Measurements from ENCODE around the gene PLA2G10.

GRCh38 chr16:14658063-14658462 is 36.0 kb downstream of the PLA2G10 start:
- TF ChIP-seq CTCF (IDR thresholded peaks at IDR 0.05) (no peak), POLR2A (IDR thresholded peaks at IDR 0.05) (no peak)

All from right lobe of liver (tissue), 4 donors.